Measurements from ENCODE around the gene FNDC3B. TPM values are rescaled to one million over a fixed set of nuclear protein-coding genes. Genes with fewer than 3 reads are reported as not detected.

FNDC3B gene
- total RNA-seq, 1 donor from 2014 or later: 263 TPM

DNA sequence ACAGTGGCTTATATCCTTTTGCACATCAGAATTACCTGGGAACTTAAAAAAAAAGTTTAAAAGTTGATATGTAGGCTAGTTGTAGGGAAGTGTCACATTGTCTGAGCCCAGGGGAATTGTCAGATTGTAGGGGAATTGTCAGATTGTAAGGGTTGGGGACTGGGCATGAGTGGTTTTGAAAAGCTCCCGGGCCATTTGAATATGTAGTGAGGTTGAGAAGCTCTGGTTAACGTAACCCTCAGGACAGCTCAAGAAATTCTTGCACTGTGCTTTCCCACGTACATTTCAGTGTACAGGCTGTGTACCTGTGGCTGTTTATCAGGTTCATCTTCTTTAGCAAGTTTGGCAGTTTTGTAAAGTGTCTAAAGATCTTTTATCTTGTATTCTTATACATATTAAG lies 107.0 kb downstream of the FNDC3B start:
- DNase-seq (ENCODE audit: extremely low read depth, low read depth, low spot score): no peak

GRCh38 chr3:172147113-172147818 lies 107.9 kb downstream of the FNDC3B start:
- DNase-seq (ENCODE audit: extremely low read depth, low read depth, low spot score): no peak

DNA sequence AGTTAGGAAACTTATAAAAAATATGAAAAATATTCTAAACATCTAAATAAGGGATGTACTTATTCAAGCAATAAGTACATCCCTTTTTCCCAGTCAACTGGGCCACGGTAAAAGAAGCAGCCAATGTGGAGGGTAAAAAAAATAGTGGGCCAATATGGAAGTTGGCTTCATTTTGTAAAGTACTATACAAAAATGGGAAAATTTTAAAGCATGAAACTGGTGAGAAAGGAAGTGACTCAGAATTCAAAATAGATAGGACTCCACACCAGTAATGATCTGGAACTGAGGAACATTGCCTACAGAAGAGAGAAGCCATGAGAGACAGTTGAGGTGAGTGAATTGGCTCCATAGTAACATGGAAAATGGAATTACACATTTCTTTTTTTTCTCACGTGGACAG lies 108.9 kb downstream of the FNDC3B start:
- no peak for DNase-seq (ENCODE audit: extremely low read depth, low read depth, low spot score)

- DNase-seq (ENCODE audit: extremely low read depth, low read depth, low spot score): no peak
These were observed 109.6 kb downstream of the FNDC3B start for GRCh38 chr3:172148702-172149565.

DNA sequence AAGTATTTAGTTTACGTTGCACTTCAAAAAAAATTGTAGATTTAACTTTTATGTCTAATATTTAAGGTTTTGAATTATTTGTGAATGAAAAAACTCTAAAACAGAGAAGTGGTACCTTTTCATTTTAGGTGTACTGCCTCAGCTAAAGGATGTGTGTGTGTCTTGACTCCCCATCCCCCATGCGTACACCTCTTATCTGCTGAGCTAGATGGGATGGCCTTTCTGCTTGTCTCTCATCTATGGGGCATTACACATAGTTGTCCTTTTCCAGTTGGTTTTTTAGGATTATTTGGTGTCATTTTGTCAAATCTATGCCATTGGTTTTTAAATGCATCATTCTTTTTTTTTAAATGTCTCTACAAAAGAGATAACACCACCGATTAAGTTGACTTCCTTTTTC lies 110.9 kb downstream of the FNDC3B start:
- no peak for DNase-seq (ENCODE audit: extremely low read depth, low read depth, low spot score)

DNA sequence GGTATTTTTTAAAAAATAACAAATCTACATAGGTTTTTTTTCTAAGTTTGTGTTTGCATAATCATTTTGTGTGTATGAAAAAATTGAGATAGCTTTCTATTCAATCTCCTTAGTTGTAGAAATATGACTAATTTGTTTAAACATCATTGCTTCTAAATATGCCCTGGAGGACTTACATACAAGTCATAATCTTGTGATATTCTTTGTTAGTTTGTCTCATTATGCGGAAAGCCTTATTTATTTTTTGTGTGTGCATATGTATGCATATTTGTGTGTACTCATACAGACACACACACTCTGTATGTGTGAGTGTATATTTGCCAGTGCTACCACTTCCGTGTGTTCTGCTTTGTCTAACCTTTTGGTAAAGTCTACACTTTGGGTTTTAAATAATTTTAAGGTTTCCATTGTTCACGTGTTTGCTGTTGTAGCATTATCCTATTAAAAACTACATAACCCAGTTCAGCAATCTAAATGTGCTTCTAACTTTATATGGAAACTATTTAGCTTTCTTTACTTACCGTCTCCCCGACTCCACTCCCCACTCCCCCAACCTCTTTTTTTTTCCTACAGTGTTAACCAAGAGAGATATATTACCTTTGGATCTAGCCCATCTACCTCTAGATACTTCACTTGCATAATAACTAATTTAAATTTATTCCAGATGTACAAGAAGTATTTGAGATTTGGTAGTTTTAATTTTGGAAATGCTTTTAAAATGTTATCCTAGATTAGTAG lies 111.7 kb downstream of the FNDC3B start:
- DNase-seq (ENCODE audit: extremely low read depth, low read depth, low spot score): no peak

DNA sequence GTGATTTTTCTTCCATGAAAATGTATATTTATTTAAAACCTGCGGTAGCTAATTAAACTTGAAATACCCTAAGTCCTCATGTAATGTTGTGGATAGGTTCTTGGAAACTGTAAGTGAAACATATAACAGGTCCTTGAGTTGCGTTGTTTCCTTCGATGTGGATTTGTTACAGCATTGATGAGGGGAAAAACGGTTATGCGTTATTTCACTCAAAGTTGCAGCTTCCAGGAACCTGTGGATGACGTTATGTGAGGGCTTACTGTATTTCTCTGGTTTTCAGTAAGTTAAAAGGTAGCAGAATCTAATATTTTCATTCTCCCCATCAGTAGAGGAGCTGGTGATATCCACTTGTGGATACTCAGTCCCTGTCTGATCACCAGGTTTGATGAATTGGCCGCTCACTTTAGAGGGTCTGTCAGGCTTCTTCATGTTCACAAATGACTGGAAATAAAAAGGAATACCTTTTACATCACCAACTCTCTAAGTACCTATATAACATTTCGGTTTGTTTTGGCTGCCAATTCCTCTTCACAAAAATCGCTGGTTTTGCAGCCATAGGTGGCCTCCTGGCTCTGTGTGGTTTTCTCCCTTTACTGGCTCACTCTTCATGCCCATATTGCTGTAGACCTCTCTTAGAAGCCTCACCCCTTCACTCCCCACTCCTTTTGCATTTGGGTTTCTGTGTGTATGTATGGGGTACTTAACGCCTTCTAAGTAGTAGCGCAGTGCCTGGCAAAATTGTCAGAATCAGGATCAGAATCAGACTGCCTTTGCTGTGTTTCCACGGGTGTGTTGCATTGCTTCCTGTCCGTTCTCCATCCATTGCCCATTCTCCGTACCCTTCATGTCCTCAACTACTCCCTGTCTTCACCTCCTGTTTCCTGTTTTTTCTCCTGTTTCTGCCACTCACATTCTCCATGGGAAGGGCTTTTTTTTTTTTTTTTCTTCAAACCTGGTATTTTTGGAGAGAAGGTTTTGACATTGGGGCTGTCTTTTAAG lies 112.6 kb downstream of the FNDC3B start:
- DNase-seq (ENCODE audit: extremely low read depth, low read depth, low spot score): no peak

- no peak for DNase-seq (ENCODE audit: extremely low read depth, low read depth, low spot score)
These were observed 113.5 kb downstream of the FNDC3B start for GRCh38 chr3:172152874-172153273.

GRCh38 chr3:172153335-172153861 lies 114.0 kb downstream of the FNDC3B start:
- DNase-seq (ENCODE audit: extremely low read depth, low read depth, low spot score): no peak

DNA sequence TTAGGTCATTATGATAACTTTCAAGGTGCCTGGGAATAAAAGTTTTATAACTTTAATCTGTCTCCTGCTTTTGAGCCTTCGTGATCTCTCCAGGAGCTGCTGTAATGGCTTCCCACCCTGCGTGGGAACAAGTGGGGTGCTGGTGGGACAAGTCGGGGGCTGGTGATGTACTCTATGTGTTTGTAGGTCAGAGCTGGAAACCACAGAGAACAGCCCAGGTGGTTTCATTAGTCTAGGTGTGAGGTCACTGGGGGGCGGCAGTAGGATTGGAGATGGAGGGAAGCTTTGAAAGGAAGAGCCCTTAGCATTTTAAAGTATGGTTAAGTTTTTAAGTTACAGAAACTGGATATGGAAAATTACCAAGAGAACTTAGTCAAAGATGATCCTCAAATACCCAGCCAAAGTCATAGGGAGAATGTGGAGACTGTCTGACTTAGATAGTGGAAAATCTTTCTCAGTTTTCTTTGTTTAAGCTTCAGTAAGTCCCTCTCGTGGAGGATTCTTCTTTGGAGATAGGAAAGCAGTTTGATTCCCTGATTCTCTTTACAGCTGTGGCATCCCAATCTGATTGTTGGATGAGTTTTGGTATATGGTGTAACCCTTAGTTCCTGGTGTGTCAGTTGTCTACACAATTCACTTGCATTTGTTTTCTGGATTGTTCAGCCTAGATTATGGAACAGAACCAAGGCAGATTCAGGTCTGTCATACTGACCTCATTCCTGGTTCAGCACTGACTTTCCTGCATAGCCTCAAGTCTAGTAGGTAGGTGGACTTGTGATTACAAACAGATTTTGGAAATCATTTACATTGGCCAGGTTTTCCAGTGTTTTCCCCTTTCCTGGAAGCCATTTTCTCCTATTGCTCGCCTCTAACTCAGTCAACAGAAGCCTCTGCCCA lies 115.6 kb downstream of the FNDC3B start:
- DNase-seq (ENCODE audit: extremely low read depth, low read depth, low spot score): no peak

DNA sequence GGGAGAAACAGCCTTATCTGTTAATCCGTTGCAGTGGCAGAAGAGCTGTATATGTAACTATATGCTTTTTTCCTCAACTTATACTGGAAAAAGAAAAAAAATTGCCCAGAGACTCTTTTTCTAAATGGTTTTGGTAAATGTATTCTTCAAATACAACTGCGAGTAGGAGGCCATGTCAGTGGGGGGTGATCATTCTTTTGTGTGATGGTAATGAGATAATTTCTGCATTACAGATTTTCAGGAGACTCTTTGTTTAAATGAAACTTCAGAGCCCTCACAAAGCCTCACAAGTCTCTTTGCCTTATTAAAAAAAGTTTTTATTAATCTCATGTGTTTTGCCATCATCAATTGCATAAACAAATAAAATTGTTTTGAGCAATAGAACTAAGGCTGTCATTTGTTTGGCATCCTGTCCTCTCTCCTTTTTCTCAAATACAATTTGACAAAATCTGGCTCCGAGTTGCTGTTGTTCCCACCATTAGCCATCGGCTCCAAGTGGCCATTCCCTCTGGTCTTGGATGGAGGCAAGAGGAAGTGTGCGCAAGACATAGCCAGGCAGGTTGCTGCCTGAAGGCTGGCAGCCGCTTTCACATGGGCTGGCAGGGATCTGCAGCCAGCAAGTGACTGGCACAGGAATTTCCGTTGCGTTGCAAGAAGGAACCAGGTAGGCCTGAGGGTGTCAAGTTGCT lies 116.7 kb downstream of the FNDC3B start:
- DNase-seq (ENCODE audit: extremely low read depth, low read depth, low spot score): no peak

GRCh38 chr3:172156586-172156955 lies 117.2 kb downstream of the FNDC3B start:
- no peak for DNase-seq (ENCODE audit: extremely low read depth, low read depth, low spot score)

- no peak for DNase-seq (ENCODE audit: extremely low read depth, low read depth, low spot score)
These were observed 118.3 kb downstream of the FNDC3B start for GRCh38 chr3:172157564-172158258.

DNA sequence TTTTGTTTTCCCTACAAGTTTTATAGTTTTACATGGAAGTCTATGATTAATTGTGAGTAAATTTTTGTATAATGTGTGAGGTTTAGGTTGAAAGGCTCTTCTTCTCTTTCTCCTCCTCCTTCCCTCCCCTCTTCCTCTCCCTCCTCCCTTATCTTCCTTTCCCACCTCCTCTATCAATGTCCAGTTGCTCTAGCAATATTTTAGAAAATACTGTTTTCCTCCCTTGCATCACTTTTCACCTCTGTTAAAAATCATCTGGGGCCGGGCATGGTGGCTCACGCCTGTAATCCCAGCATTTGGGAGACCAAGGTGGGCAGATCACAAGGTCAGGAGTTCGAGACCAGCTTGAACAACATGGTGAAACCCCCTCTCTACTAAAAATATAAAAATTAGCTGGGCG lies 119.4 kb downstream of the FNDC3B start:
- no peak for DNase-seq (ENCODE audit: extremely low read depth, low read depth, low spot score)

- DNase-seq (ENCODE audit: extremely low read depth, low read depth, low spot score): no peak
These were observed 120.0 kb downstream of the FNDC3B start for GRCh38 chr3:172159376-172159775.

- DNase-seq (ENCODE audit: extremely low read depth, low read depth, low spot score): no peak
These were observed 120.7 kb downstream of the FNDC3B start for GRCh38 chr3:172159962-172160538.

DNA sequence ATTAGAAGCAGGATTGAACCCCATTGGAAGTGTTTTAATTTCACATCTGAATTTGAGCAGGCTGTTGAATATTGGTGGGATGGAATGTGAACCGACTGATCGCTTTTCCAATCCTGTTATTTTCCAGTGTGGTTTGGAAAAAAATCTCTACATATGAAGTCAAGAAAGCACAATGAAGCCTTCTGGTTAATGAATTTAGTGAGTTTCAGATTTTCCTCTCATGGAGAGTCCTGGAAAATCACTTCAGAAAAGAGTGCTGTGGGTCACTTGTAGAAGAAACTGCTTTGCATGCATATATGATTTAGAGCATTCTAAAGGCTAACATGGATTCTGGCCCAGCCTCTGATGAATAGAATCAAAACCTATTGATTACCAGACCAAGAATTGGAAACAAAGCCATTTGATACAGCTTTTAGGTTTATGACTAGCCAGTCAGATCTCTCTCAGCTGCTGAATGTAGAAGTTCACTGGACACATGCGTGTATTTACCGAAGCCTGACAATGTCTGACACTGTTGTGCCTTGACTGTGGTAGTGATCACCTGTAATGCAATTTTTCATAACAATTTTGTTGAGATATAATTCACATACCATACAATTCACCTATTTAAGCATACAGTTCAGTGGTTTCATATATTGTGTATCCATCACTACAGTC lies 121.9 kb downstream of the FNDC3B start:
- no peak for DNase-seq (ENCODE audit: extremely low read depth, low read depth, low spot score)
